Right atrium auricular region (tissue), 2 donors: ENCODE results near the gene CERS6. TPM values are rescaled to one million over a fixed set of nuclear protein-coding genes. Genes with fewer than 3 reads are reported as not detected.

Experiments
- DNase-seq: peaks from one replicate; pipeline ENCODE4 v3.0.0-alpha.2; 2019; ENCODE audit warnings: low spot score
- H3K27ac ChIP-seq, 2 donors: fragments of 200-600 bp; sonication (generic); 1 replicate in 1 of 2; 2 replicates in 1 of 2; pipeline ENCODE4 v1.5.1; 2016 to 2019
- H3K27me3 ChIP-seq, 2 donors: fragments of 200-600 bp; sonication (generic); one replicate each; pipeline versions ENCODE4 v1.5.1 to v1.6.0; 2017 to 2019
- H3K36me3 ChIP-seq: fragments of 200-600 bp; sonication (generic); one replicate; pipeline ENCODE4 v1.5.1; 2016
- H3K4me1 ChIP-seq, 2 donors: fragments of 200-600 bp; sonication (generic); one replicate each; pipeline versions ENCODE4 v1.5.1 to v1.6.0; 2017 to 2019
- H3K4me3 ChIP-seq, 2 donors: fragments of 200-600 bp; sonication (generic); 1 replicate in 1 of 2; 2 replicates in 1 of 2; pipeline ENCODE4 v1.5.1; 2017 to 2019; ENCODE audit warnings: mild to moderate bottlenecking in 1 of 2, moderate library complexity in 1 of 2
- H3K9me3 ChIP-seq, 2 donors: fragments of 200-600 bp; sonication (generic); one replicate each; pipeline ENCODE4 v1.5.1; 2019
- CTCF ChIP-seq, 2 donors: fragments of 200-600 bp; sonication (generic); IDR thresholded peaks; one replicate each; pipeline ENCODE4 v1.5.1; 2019; ENCODE audit warnings: antibody characterized with exemption in 2 of 2
- total RNA-seq, 2 donors: library from RNA; depleted of rRNA; stranded (reverse); fragments of >200 nt; gene quantifications; one replicate each; pipeline ENCODE4 v1.1.0, GENCODE V29; 2016

Gene CERS6
- total RNA-seq, 2 donors from 2014 or later: 59.4 to 74.5 TPM

- no peak for TF ChIP-seq CTCF (IDR thresholded peaks at IDR 0.05)
- no peak overlapping the region for H3K27ac ChIP-seq
- no peak for DNase-seq
Observed at GRCh38 chr2:168612719-168613118, 156.6 kb downstream of the CERS6 start.

GRCh38 chr2:168613551-168613950 is 157.5 kb downstream of the CERS6 start:
- TF ChIP-seq CTCF (IDR thresholded peaks at IDR 0.05): no peak
- no peak for DNase-seq
- no peaks in the 10 kb centered on the region for H3K36me3 ChIP-seq

More at GRCh38 chr2:168612719-168613118, 156.6 kb downstream of the CERS6 start:
- peaks cover 0 to 11% of the 10 kb centered on the region in 2 donors for H3K4me1 ChIP-seq
- H3K9me3 ChIP-seq: no peaks in the 10 kb centered on the region
- no peaks in the 10 kb centered on the region for H3K36me3 ChIP-seq
- no peaks in the 10 kb centered on the region for H3K27me3 ChIP-seq
- H3K4me3 ChIP-seq: no peak overlapping the region

GRCh38 chr2:168614172-168615018 is 158.3 kb downstream of the CERS6 start:
- Histone ChIP-seq H3K36me3 (no peaks in the 10 kb centered on the region), H3K9me3 (no peaks in the 10 kb centered on the region), H3K4me3 (no peak overlapping the region), H3K27ac (no peak overlapping the region), H3K4me1 (peaks cover 0 to 7% of the 10 kb centered on the region in 2 donors), H3K27me3 (no peaks in the 10 kb centered on the region)
- TF ChIP-seq CTCF (IDR thresholded peaks at IDR 0.05): no peak
- no peak for DNase-seq

More at GRCh38 chr2:168613551-168613950, 157.5 kb downstream of the CERS6 start:
- Histone ChIP-seq H3K4me1 (peaks cover 0 to 7% of the 10 kb centered on the region in 2 donors), H3K27me3 (no peaks in the 10 kb centered on the region), H3K4me3 (no peak overlapping the region), H3K9me3 (no peaks in the 10 kb centered on the region), H3K27ac (no peak overlapping the region)

- no peak for DNase-seq
- no peaks in the 10 kb centered on the region for H3K4me1 ChIP-seq
- H3K27me3 ChIP-seq: no peaks in the 10 kb centered on the region
- no peaks in the 10 kb centered on the region for H3K36me3 ChIP-seq
- no peak overlapping the region for H3K4me3 ChIP-seq
- no peaks in the 10 kb centered on the region for H3K9me3 ChIP-seq
- no peak for TF ChIP-seq CTCF (IDR thresholded peaks at IDR 0.05)
- H3K27ac ChIP-seq: no peak overlapping the region
Observed at GRCh38 chr2:168620554-168620953, 164.5 kb downstream of the CERS6 start.

- DNase-seq: no peak
- H3K4me1 ChIP-seq: no peaks in the 10 kb centered on the region
- no peaks in the 10 kb centered on the region for H3K9me3 ChIP-seq
- H3K27ac ChIP-seq: no peak overlapping the region
- H3K27me3 ChIP-seq: no peaks in the 10 kb centered on the region
- no peaks in the 10 kb centered on the region for H3K36me3 ChIP-seq
- TF ChIP-seq CTCF (IDR thresholded peaks at IDR 0.05): no peak
- H3K4me3 ChIP-seq: no peak overlapping the region
Observed at GRCh38 chr2:168622559-168622958, 166.5 kb downstream of the CERS6 start.
